H1 (cell line): ENCODE data around the gene HOXD10. TPM values are rescaled to one million over a fixed set of nuclear protein-coding genes. Genes with fewer than 3 reads are reported as not detected.

Experiments used
- SP4 ChIP-seq: IDR thresholded peaks from 2 replicates; pipeline ENCODE4 v1.6.1; 2012; ENCODE audit warnings: low read length, inconsistent platforms
- polyA plus RNA-seq, 7 experiments: library from polyadenylated mRNA; depleted of rRNA in 3 of 7; stranded (reverse) in 5 of 7; unstranded in 2 of 7; fragments of >200 nt in 5 of 7; fragments of 200-250 nt in 2 of 7; gene quantifications; 1 replicate in 5 of 7; 2 replicates in 1 of 7; 4 replicates in 1 of 7; pipeline versions ENCODE4 v1.2.1 to v1.2.3, GENCODE V29; 2011 to 2013; ENCODE audit warnings: missing spikeins in 2 of 7, mixed read lengths in 2 of 7
- total RNA-seq: library from RNA; stranded (reverse); fragmentation: NEBNext Ultra II Directional; extraction: Animal tissue kit (Norgen Biotek cat#: 25700); gene quantifications from 2 replicates; pipeline ENCODE4 v1.2.1, GENCODE V29; 2021

HOXD10 gene
- total and polyA plus RNA-seq, 2 of the 8 experiments (the other 6 are each of a cell fraction or from before 2014, with no cell fraction given): not detected

- no peak for TF ChIP-seq SP4
These were observed 17.5 kb downstream of the HOXD10 start (continued) for GRCh38 chr2:176134035-176134434.
